IMR-90 (cell line): ENCODE data around the gene ILDR2. TPM values are rescaled to one million over a fixed set of nuclear protein-coding genes. Genes with fewer than 3 reads are reported as not detected.
"Not testable (repeated sequence)": the region's sequence is repeated elsewhere in the genome, so short reads cannot be mapped to it uniquely, and the experiment has no call there.

Experiments
- ATAC-seq: fragments of 200-7000 bp; cut with Tn5 transposase; 2 replicates; pipeline ENCODE4 v1.9.1; 2020; ENCODE audit warnings: low read depth, mild to moderate bottlenecking, moderate library complexity
- BruUV-seq: library from RNA; stranded (reverse); fragments of 400-500 nt; replicated peaks from 2 replicates; lab custom pipeline; 2021; lab: Mats Ljungman, UMichigan
- CTCF ChIA-PET: fragments of 300-600 bp; formaldehyde crosslinking; extraction: SDS; loops from one replicate; lab custom pipeline; 2021; ENCODE audit warnings: antibody characterized with exemption; lab: Yijun Ruan, JAX
- POLR2A ChIA-PET: fragments of 300-600 bp; sonication (Branson Sonifier 250); formaldehyde crosslinking; loops from one replicate; lab custom pipeline; 2022; ENCODE audit warnings: antibody characterized with exemption; ENCODE audit not compliant: unreplicated experiment; lab: Charles Lee
- DNase-seq: peaks from one replicate; pipeline ENCODE4 v3.0.0; 2013
- H2AFZ ChIP-seq: replicated peaks from 2 replicates; pipeline ENCODE3; 2013; ENCODE audit warnings: low read length, mild to moderate bottlenecking; ENCODE audit not compliant: poor library complexity
- H2AK5ac ChIP-seq: 2 replicates; pipeline ENCODE4 v1.6.1; 2013; ENCODE audit warnings: low read depth, low read length, inconsistent platforms
- H2AK9ac ChIP-seq: replicated peaks from 2 replicates; pipeline ENCODE3; 2013; ENCODE audit warnings: mild to moderate bottlenecking, low read depth, low read length, moderate library complexity; ENCODE audit not compliant: poor library complexity
- H2BK120ac ChIP-seq: 2 replicates; pipeline ENCODE4 v1.6.1; 2013; ENCODE audit warnings: low read depth, low read length, inconsistent platforms
- H2BK15ac ChIP-seq: 3 replicates; pipeline ENCODE4 v1.6.1; 2013; ENCODE audit warnings: low read depth, low read length, inconsistent platforms
- H2BK20ac ChIP-seq: 2 replicates; pipeline ENCODE4 v1.6.1; 2013; ENCODE audit warnings: low read depth, mild to moderate bottlenecking, inconsistent platforms, low read length, moderate library complexity
- H2BK5ac ChIP-seq: 2 replicates; pipeline ENCODE4 v1.6.1; 2013; ENCODE audit warnings: mild to moderate bottlenecking, low read depth, low read length, inconsistent platforms; ENCODE audit not compliant: poor library complexity, severe bottlenecking
- H3K14ac ChIP-seq: replicated peaks from 2 replicates; pipeline ENCODE4 v1.6.1; 2013; ENCODE audit warnings: low read depth, low read length, inconsistent platforms
- H3K18ac ChIP-seq: 2 replicates; pipeline ENCODE4 v1.6.1; 2013; ENCODE audit warnings: low read depth, low read length, control low read depth
- H3K23ac ChIP-seq: 2 replicates; pipeline ENCODE4 v1.6.1; 2013; ENCODE audit warnings: low read depth, low read length, inconsistent platforms
- H3K27ac ChIP-seq: 2 replicates; pipeline ENCODE4 v1.5.1; 2013; ENCODE audit warnings: mild to moderate bottlenecking, control low read depth, low read length; ENCODE audit not compliant: insufficient read depth
- H3K27me3 ChIP-seq: 2 replicates; pipeline ENCODE4 v1.6.1; 2013; ENCODE audit warnings: low read length; ENCODE audit not compliant: control insufficient read depth, insufficient read depth
- H3K36me3 ChIP-seq: 2 replicates; pipeline ENCODE4 v1.6.1; 2013; ENCODE audit warnings: low read length, mixed read lengths; ENCODE audit not compliant: control insufficient read depth, insufficient read depth
- H3K4ac ChIP-seq: 2 replicates; pipeline ENCODE4 v1.6.1; 2013; ENCODE audit warnings: low read depth, low read length, inconsistent platforms
- H3K4me1 ChIP-seq: 2 replicates; pipeline ENCODE4 v1.6.1; 2013; ENCODE audit warnings: low read length, mixed read lengths; ENCODE audit not compliant: control insufficient read depth, insufficient read depth
- H3K4me2 ChIP-seq: 2 replicates; pipeline ENCODE4 v1.6.1; 2013; ENCODE audit warnings: low read depth, mild to moderate bottlenecking, control low read depth, low read length, moderate library complexity
- H3K4me3 ChIP-seq: 2 replicates; pipeline ENCODE4 v1.5.1; 2013; ENCODE audit warnings: low read depth, mild to moderate bottlenecking, control low read depth, low read length, moderate library complexity; ENCODE audit not compliant: insufficient read depth
- H3K56ac ChIP-seq: 2 replicates; pipeline ENCODE4 v1.6.1; 2013; ENCODE audit warnings: low read length, inconsistent platforms; ENCODE audit not compliant: insufficient read depth; ENCODE audit errors: extremely low read depth
- H3K79me1 ChIP-seq, 2 experiments: 2 replicates each; pipeline ENCODE4 v1.6.1; 2013; ENCODE audit warnings: low read length in 2 of 2, inconsistent platforms in 1 of 2, low read depth in 1 of 2
- H3K9ac ChIP-seq: 2 replicates; pipeline ENCODE4 v1.6.1; 2013; ENCODE audit warnings: low read depth, low read length, control low read depth
- H3K9me1 ChIP-seq: 2 replicates; pipeline ENCODE4 v1.6.1; 2013; ENCODE audit warnings: low read length, inconsistent platforms; ENCODE audit not compliant: insufficient read depth
- H3K9me3 ChIP-seq: 2 replicates; pipeline ENCODE4 v1.6.1; 2013; ENCODE audit warnings: low read length; ENCODE audit not compliant: control insufficient read depth, insufficient read depth
- H4K20me1 ChIP-seq: 2 replicates; pipeline ENCODE4 v1.6.1; 2013; ENCODE audit warnings: low read length, inconsistent platforms; ENCODE audit not compliant: insufficient read depth
- H4K5ac ChIP-seq: 2 replicates; pipeline ENCODE4 v1.6.1; 2013; ENCODE audit warnings: mild to moderate bottlenecking, low read depth, low read length, control low read depth
- H4K8ac ChIP-seq, 2 experiments: 2 replicates each; pipeline ENCODE4 v1.6.1; 2013; ENCODE audit warnings: low read depth in 2 of 2, low read length in 2 of 2, control low read depth in 1 of 2, inconsistent platforms in 1 of 2
- H4K91ac ChIP-seq: 2 replicates; pipeline ENCODE4 v1.6.1; 2013; ENCODE audit warnings: low read depth, low read length, inconsistent platforms; ENCODE audit not compliant: insufficient read depth
- MXI1 ChIP-seq: IDR thresholded peaks from 2 replicates; pipeline ENCODE4 v1.6.1; 2012; ENCODE audit warnings: low read depth, mild to moderate bottlenecking, low read length, moderate library complexity, borderline replicate concordance
- NFE2L2 ChIP-seq: fragments of 150-350 bp; IDR thresholded peaks from 2 replicates; pipeline ENCODE4 v1.6.1; 2016; ENCODE audit warnings: low read depth, mild to moderate bottlenecking, low read length
- SMC3 ChIP-seq: fragments of 150-350 bp; IDR thresholded peaks from 2 replicates; pipeline ENCODE4 v1.6.1; 2016; ENCODE audit warnings: low read depth, mild to moderate bottlenecking, antibody characterized with exemption, low read length, moderate library complexity
- WGBS, 2 experiments: methylation state at CpG; one replicate each; pipeline versions ENCODE4 v1.1.5 to v1.1.7; 2013; ENCODE audit warnings: missing lambda C conversion rate in 2 of 2; ENCODE audit not compliant: insufficient read length in 1 of 2; ENCODE audit errors: extremely low coverage in 2 of 2; 5-methylcytosine and 5-hydroxymethylcytosine counted together
- dilution Hi-C: fragments of 300-500 bp; cut with HindIII; formaldehyde crosslinking; loops from one replicate; pipeline ENCODE4 v1.14.3; 2018; ENCODE audit warnings: low sequenced_read_pairs; ENCODE audit not compliant: unreplicated experiment
- in situ Hi-C: fragments of 300-500 bp; cut with MboI; formaldehyde crosslinking; loops from 3 replicates; pipeline ENCODE4 v1.14.3; 2019; ENCODE audit warnings: low sequenced_read_pairs, inconsistent platforms, mixed read lengths
- intact Hi-C: fragments of 100-400 bp; cut with micrococcal nuclease; formaldehyde crosslinking; loops from 2 replicates; pipeline ENCODE4 v1.10.0; 2022
- polyA plus RNA-seq, 3 experiments: library from polyadenylated mRNA; depleted of rRNA; stranded (reverse); fragments of >200 nt; gene quantifications; 2 replicates each; pipeline ENCODE4 v1.2.3, GENCODE V29; 2012; ENCODE audit warnings: low replicate concordance in 1 of 3
- total RNA-seq: library from RNA; depleted of rRNA; stranded (reverse); fragments of >200 nt; gene quantifications from 2 replicates; pipeline ENCODE4 v1.2.3, GENCODE V29; 2012
- TF ChIP-seq, protein P1 (sequence below): conservative IDR thresholded peaks from 2 replicates; pipeline ENCODE4 v1.5.1; 2012; ENCODE audit warnings: mild to moderate bottlenecking, low read depth, low read length, improper control_type of control experiment

ILDR2 gene
- total and polyA plus RNA-seq, 2 of the 4 experiments (the other 2 are of a cell fraction): under 0.01 TPM; not detected in 1

DNA sequence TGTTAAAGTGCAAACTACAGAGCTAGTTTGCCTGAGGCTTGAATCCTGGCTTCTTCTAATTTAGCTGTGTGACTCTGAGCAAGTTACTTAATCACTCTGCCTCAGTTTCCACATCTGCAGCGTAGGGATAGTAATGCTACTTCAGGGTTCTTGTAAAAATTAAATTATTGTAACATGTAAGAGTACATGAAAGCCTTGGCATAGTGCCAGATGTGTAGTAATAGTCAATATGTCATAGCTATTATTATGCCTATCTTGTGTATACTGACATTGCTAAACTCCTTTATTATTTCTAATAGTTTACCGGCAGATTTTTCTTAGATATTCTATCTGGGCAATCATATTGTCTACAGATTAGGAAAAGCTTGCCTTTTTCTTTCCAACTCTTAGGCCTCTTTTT lies 92.4 kb downstream of the ILDR2 start:
- H3K23ac ChIP-seq: no peak overlapping the region
- no peak overlapping the region for H3K4me2 ChIP-seq
- H2BK15ac ChIP-seq: no peak overlapping the region
- H3K9ac ChIP-seq: no peak overlapping the region
- H3K4me3 ChIP-seq: no peak overlapping the region
- H3K27me3 ChIP-seq: peaks cover 23% of the 10 kb centered on the region
- no peak overlapping the region for H2BK5ac ChIP-seq
- no peak overlapping the region for H2BK20ac ChIP-seq
- TF ChIP-seq, protein P1, sequence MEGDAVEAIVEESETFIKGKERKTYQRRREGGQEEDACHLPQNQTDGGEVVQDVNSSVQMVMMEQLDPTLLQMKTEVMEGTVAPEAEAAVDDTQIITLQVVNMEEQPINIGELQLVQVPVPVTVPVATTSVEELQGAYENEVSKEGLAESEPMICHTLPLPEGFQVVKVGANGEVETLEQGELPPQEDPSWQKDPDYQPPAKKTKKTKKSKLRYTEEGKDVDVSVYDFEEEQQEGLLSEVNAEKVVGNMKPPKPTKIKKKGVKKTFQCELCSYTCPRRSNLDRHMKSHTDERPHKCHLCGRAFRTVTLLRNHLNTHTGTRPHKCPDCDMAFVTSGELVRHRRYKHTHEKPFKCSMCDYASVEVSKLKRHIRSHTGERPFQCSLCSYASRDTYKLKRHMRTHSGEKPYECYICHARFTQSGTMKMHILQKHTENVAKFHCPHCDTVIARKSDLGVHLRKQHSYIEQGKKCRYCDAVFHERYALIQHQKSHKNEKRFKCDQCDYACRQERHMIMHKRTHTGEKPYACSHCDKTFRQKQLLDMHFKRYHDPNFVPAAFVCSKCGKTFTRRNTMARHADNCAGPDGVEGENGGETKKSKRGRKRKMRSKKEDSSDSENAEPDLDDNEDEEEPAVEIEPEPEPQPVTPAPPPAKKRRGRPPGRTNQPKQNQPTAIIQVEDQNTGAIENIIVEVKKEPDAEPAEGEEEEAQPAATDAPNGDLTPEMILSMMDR: no peak
- TF ChIP-seq NFE2L2 (no peak), SMC3 (no peak), MXI1 (no peak)
- ChIA-PET POLR2A (no interaction called here), CTCF (interaction anchor here (2.9 kb wide), 1 partner anchor 176 kb away, joined by 11 read pairs; no protein-coding TSS in a partner anchor)
- H4K91ac ChIP-seq: no peak overlapping the region
- no peaks in the 10 kb centered on the region for H4K20me1 ChIP-seq
- no peak overlapping the region for H3K14ac ChIP-seq
- in situ Hi-C loops: no loop called here
- H2BK120ac ChIP-seq: no peak overlapping the region
- no CpG with 5 or more reads among the region's 2 CpGs for WGBS, 2 experiments
- H3K79me1 ChIP-seq: no peaks in the 10 kb centered on the region
- H3K18ac ChIP-seq: no peak overlapping the region
- H3K4me1 ChIP-seq: no peaks in the 10 kb centered on the region
- no peak overlapping the region for H2AK9ac ChIP-seq
- no peaks in the 10 kb centered on the region for H3K9me3 ChIP-seq
- H3K4ac ChIP-seq: no peak overlapping the region
- ATAC-seq (no peak), DNase-seq (no peak)
- intact Hi-C loops: no loop called here
- H4K5ac ChIP-seq: no peak overlapping the region
- no peak overlapping the region for H3K56ac ChIP-seq
- BruUV-seq: no TSS peak
- H2AK5ac ChIP-seq: no peak overlapping the region
- H2AFZ ChIP-seq: no peak overlapping the region
- dilution Hi-C loops: no loop called here
- no peaks in the 10 kb centered on the region for H3K9me1 ChIP-seq
- no peaks in the 10 kb centered on the region for H3K36me3 ChIP-seq
- H3K27ac ChIP-seq: no peak overlapping the region
- H4K8ac ChIP-seq: no peak overlapping the region

DNA sequence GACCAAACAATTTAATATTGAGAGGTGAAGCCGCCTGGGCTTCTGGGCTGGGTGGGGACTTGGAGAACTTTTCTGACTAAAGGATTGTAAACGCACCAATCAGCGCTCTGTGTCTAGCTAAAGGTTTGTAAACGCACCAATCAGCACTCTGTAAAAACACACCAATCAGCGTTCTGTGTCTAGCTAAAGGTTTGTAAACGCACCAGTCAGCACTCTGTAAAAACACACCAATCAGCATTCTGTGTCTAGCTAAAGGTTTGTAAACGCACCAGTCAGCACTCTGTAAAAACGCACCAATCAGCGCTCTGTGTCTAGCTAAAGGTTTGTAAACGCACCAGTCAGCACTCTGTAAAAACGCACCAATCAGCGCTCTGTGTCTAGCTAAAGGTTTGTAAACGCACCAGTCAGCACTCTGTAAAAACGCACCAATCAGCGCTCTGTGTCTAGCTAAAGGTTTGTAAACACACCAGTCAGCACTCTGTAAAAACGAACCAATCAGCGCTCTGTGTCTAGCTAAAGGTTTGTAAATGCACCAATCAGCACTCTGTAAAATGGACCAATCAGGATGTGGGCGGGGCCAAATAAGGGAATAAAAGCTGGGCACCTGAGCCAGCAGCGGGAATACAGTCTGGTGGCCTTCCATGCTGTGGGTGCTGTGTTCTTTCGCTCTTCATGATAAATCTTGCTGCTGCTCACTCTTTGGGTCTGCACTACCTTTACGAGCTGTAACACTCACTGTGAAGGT lies 97.0 kb downstream of the ILDR2 start:
- H3K4me1 ChIP-seq, H3K27me3 ChIP-seq, H2AK9ac ChIP-seq, CTCF ChIA-PET, H4K20me1 ChIP-seq, H3K23ac ChIP-seq, H2BK120ac ChIP-seq, H2BK5ac ChIP-seq, H3K56ac ChIP-seq, H3K4me2 ChIP-seq, H3K27ac ChIP-seq, dilution Hi-C loops, H3K18ac ChIP-seq, H2BK20ac ChIP-seq, intact Hi-C loops, POLR2A ChIA-PET, H3K4me3 ChIP-seq, H2AFZ ChIP-seq, ATAC-seq, H2BK15ac ChIP-seq, H2AK5ac ChIP-seq, H3K9me1 ChIP-seq, H3K36me3 ChIP-seq, H3K9ac ChIP-seq, H3K14ac ChIP-seq, H3K9me3 ChIP-seq, H4K5ac ChIP-seq, H3K4ac ChIP-seq, H4K8ac ChIP-seq, DNase-seq, BruUV-seq, H4K91ac ChIP-seq, in situ Hi-C loops: not testable (repeated sequence)
- 83% methylated on average over 3 of the region's 21 CpGs; no CpG with 5 or more reads in 1 of the 2 experiments for WGBS, 2 experiments
- peaks cover 12 to 17% of the 10 kb centered on the region in 2 experiments; a peak in 3 of 4 replicates for H3K79me1 ChIP-seq
